HepG2 (cell line): ENCODE data around the gene IL5RA. TPM values are rescaled to one million over a fixed set of nuclear protein-coding genes. Genes with fewer than 3 reads are reported as not detected.
A peak's percentile ranks its signal among the peaks of the same experiment; 100 is the strongest.

Experiments used
- ARID4A ChIP-seq: sonication (generic); formaldehyde crosslinking; IDR thresholded peaks from 2 replicates; pipeline ENCODE4 v1.5.0; 2020; ENCODE audit warnings: mild to moderate bottlenecking, missing genetic modification reagents, borderline replicate concordance
- ATF7 ChIP-seq, 2 experiments: fragments of 450-650 bp in 1 of 2; sonication (generic) in 1 of 2; formaldehyde crosslinking in 1 of 2; IDR thresholded peaks; 2 replicates each; pipeline versions ENCODE4 v1.4.0 to v1.6.1; 2016 to 2020; ENCODE audit warnings: antibody characterized with exemption in 1 of 2, mild to moderate bottlenecking in 1 of 2, missing genetic modification reagents in 1 of 2
- CAMTA2 ChIP-seq: sonication (generic); formaldehyde crosslinking; IDR thresholded peaks from 2 replicates; pipeline ENCODE4 v1.4.0; 2020; ENCODE audit warnings: mild to moderate bottlenecking, missing genetic modification reagents, borderline replicate concordance
- GTF3A ChIP-seq: sonication (generic); formaldehyde crosslinking; conservative IDR thresholded peaks from 2 replicates; pipeline ENCODE4 v1.4.0; 2020; ENCODE audit warnings: mild to moderate bottlenecking, missing genetic modification reagents
- HIVEP1 ChIP-seq: sonication (generic); formaldehyde crosslinking; IDR thresholded peaks from 2 replicates; pipeline ENCODE4 v1.4.0; 2020; ENCODE audit warnings: mild to moderate bottlenecking, missing genetic modification reagents
- IKZF4 ChIP-seq: sonication (generic); formaldehyde crosslinking; IDR thresholded peaks from 2 replicates; pipeline ENCODE4 v1.5.1; 2020; ENCODE audit warnings: borderline replicate concordance, mild to moderate bottlenecking, low read depth, missing genetic modification reagents; ENCODE audit errors: not compliant biosample characterization
- KAT8 ChIP-seq: IDR thresholded peaks from 2 replicates; pipeline ENCODE4 v1.6.1; 2016; ENCODE audit warnings: missing genetic modification reagents, missing compliant biosample characterization
- MYPOP ChIP-seq: sonication (generic); formaldehyde crosslinking; IDR thresholded peaks from 2 replicates; pipeline ENCODE4 v1.8.1; 2023; ENCODE audit warnings: mild to moderate bottlenecking, moderate library complexity, missing genetic modification reagents
- NKX3-1 ChIP-seq: sonication (generic); formaldehyde crosslinking; IDR thresholded peaks from 2 replicates; pipeline ENCODE4 v1.5.0; 2020; ENCODE audit warnings: missing genetic modification reagents
- POLR2A ChIP-seq, 2 experiments: IDR thresholded peaks; 2 replicates each; pipeline ENCODE4 v1.6.1; 2011; ENCODE audit warnings: low read depth in 2 of 2, low read length in 2 of 2, mild to moderate bottlenecking in 1 of 2, moderate library complexity in 1 of 2; ENCODE audit not compliant: insufficient read depth in 1 of 2
- RAD21 ChIP-seq: fragments of 450-650 bp; formaldehyde crosslinking; IDR thresholded peaks from 2 replicates; pipeline ENCODE4 v1.5.0; 2020; ENCODE audit warnings: mild to moderate bottlenecking
- SMC3 ChIP-seq: IDR thresholded peaks from 2 replicates; pipeline ENCODE4 v1.6.1; 2011; ENCODE audit warnings: low read length, improper control_type of control experiment
- TCF7L2 ChIP-seq: IDR thresholded peaks from 2 replicates; pipeline ENCODE4 v1.6.1; 2011; ENCODE audit warnings: mild to moderate bottlenecking, low read depth, low read length, moderate library complexity
- YY1 ChIP-seq: IDR thresholded peaks from 2 replicates; pipeline ENCODE4 v1.6.1; 2011; ENCODE audit warnings: low read length, low read depth, moderate library complexity, mild to moderate bottlenecking; ENCODE audit not compliant: insufficient read depth, insufficient replicate concordance
- ZC3H4 ChIP-seq: sonication (generic); formaldehyde crosslinking; IDR thresholded peaks from 2 replicates; pipeline ENCODE4 v1.4.0; 2020; ENCODE audit warnings: missing genetic modification reagents, borderline replicate concordance
- ZFP36L2 ChIP-seq: sonication (generic); formaldehyde crosslinking; IDR thresholded peaks from 2 replicates; pipeline ENCODE4 v1.4.0; 2020; ENCODE audit warnings: missing genetic modification reagents
- ZNF20 ChIP-seq: sonication (generic); formaldehyde crosslinking; IDR thresholded peaks from 2 replicates; pipeline ENCODE4 v1.4.0; 2020; ENCODE audit warnings: mild to moderate bottlenecking, moderate library complexity, missing genetic modification reagents
- ZNF557 ChIP-seq: sonication (generic); formaldehyde crosslinking; IDR thresholded peaks from 2 replicates; pipeline ENCODE4 v1.4.0; 2020; ENCODE audit warnings: missing genetic modification reagents
- ZNF615 ChIP-seq: sonication (generic); formaldehyde crosslinking; IDR thresholded peaks from 2 replicates; pipeline ENCODE4 v1.5.0; 2020; ENCODE audit warnings: mild to moderate bottlenecking, missing genetic modification reagents, borderline replicate concordance
- ZNF713 ChIP-seq: sonication (generic); formaldehyde crosslinking; IDR thresholded peaks from 2 replicates; pipeline ENCODE4 v1.4.0; 2020; ENCODE audit warnings: mild to moderate bottlenecking, missing genetic modification reagents
- ZXDC ChIP-seq: sonication (generic); formaldehyde crosslinking; IDR thresholded peaks from 2 replicates; pipeline ENCODE4 v1.5.0; 2020; ENCODE audit warnings: mild to moderate bottlenecking, missing genetic modification reagents
- polyA plus RNA-seq, 8 experiments: library from polyadenylated mRNA; depleted of rRNA in 3 of 8; stranded (reverse) in 7 of 8; unstranded in 1 of 8; fragments of >200 nt; fragmentation: Illumina TruSeq in 4 of 8; extraction: Trizol in 4 of 8; gene quantifications; 2 replicates each; pipeline versions ENCODE4 v1.2.1 to v1.2.3, GENCODE V29; 2011 to 2016; ENCODE audit warnings: low read depth in 4 of 8, missing spikeins in 1 of 8, mixed read lengths in 1 of 8; ENCODE audit not compliant: insufficient read depth in 1 of 8
- total RNA-seq, 5 experiments: library from RNA; depleted of rRNA; stranded (reverse); fragments of >200 nt; fragmentation: Illumina TruSeq; extraction: Trizol; gene quantifications; 2 replicates each; pipeline ENCODE4 v1.2.3, GENCODE V29; 2016; ENCODE audit warnings: low read depth in 1 of 5

IL5RA gene
- total and polyA plus RNA-seq, 2 of the 13 experiments (the other 11 are each of a cell fraction or from before 2014, with no cell fraction given) = not detected

GRCh38 chr3:3126477-3127431, 16.6 kb upstream of the IL5RA start, which contains the start of gene TRNT1 (continued):
- TF ChIP-seq GTF3A (CRISPR knock-in tag) = no peak
- TF ChIP-seq IKZF4 = peak; percentile 10
- peak; percentile 99 for TF ChIP-seq ARID4A (CRISPR knock-in tag)
- no peak; the same call in 1 of the 2 replicates for TF ChIP-seq HIVEP1
- no peak for TF ChIP-seq ZNF615 (CRISPR knock-in tag)
- no peak for TF ChIP-seq SMC3
- TF ChIP-seq KAT8 (CRISPR knock-in tag) = peak; percentile 90
- TF ChIP-seq ATF7 (IDR thresholded peaks at IDR 0.05) = peak; percentile 99
- peak; percentile 97 for TF ChIP-seq ATF7 (CRISPR knock-in tag; IDR thresholded peaks at IDR 0.05)
- no peak for TF ChIP-seq ZC3H4 (CRISPR knock-in tag)
- TF ChIP-seq MYPOP = 0 out of 2 replicates have a peak, but pooled peaks have one; percentile 51
- no peak for TF ChIP-seq ZNF557 (CRISPR knock-in tag)
- no peak for TF ChIP-seq ZFP36L2 (CRISPR knock-in tag)
- no peak for TF ChIP-seq CAMTA2 (CRISPR knock-in tag)
- TF ChIP-seq ZXDC (CRISPR knock-in tag) = no peak; the same call in 1 of the 2 replicates
- peak; percentile 65; the same call in 1 of the 2 replicates for TF ChIP-seq NKX3-1
- TF ChIP-seq YY1 = peak; percentile 59
- no peak for TF ChIP-seq ZNF20 (CRISPR knock-in tag)
- peak; percentile 89 to 93 for TF ChIP-seq POLR2A (IDR thresholded peaks at IDR 0.05; ENCODE audit: insufficient read depth in 1 of 2, low read depth in 2 of 2, low read length in 2 of 2)
- TF ChIP-seq ZNF713 (CRISPR knock-in tag) = no peak
- peak; percentile 26 for TF ChIP-seq RAD21 (CRISPR knock-in tag)
- TF ChIP-seq TCF7L2 = no peak
